Heart right ventricle (tissue), 16 donors: ENCODE results near the gene RCAN3. TPM values are rescaled to one million over a fixed set of nuclear protein-coding genes. Genes with fewer than 3 reads are reported as not detected.

Experiments used
- ATAC-seq, 8 donors: fragments of 200-7000 bp; cut with Tn5 transposase; one replicate each; pipeline ENCODE4 v1.9.1; 2020; ENCODE audit warnings: mild to moderate bottlenecking in 8 of 8, moderate library complexity in 8 of 8, moderate number of reproducible peaks in 1 of 8
- DNase-seq, 2 donors: peaks; one replicate each; pipeline ENCODE4 v3.0.0-alpha.2; 2020
- H3K27ac ChIP-seq, 10 donors: fragments of 200-600 bp; sonication (generic) in 2 of 10; one replicate each; pipeline versions ENCODE4 v1.5.0 to v1.8.0; 2020 to 2022; ENCODE audit warnings: mild to moderate bottlenecking in 3 of 10
- H3K27me3 ChIP-seq, 7 donors: fragments of 200-600 bp; one replicate each; pipeline ENCODE4 v1.8.0; 2021 to 2022; ENCODE audit warnings: mild to moderate bottlenecking in 2 of 7
- H3K36me3 ChIP-seq, 9 donors: fragments of 200-600 bp; sonication (generic) in 1 of 9; one replicate each; pipeline versions ENCODE4 v1.5.0 to v1.8.0; 2020 to 2022; ENCODE audit warnings: mild to moderate bottlenecking in 2 of 9
- H3K4me1 ChIP-seq, 9 donors: fragments of 200-600 bp; sonication (generic) in 1 of 9; one replicate each; pipeline versions ENCODE4 v1.5.0 to v1.8.0; 2020 to 2022; ENCODE audit warnings: mild to moderate bottlenecking in 4 of 9
- H3K4me3 ChIP-seq, 10 donors: fragments of 200-600 bp; sonication (generic) in 2 of 10; one replicate each; pipeline versions ENCODE4 v1.5.0 to v1.8.0; 2020 to 2022; ENCODE audit warnings: mild to moderate bottlenecking in 7 of 10, moderate library complexity in 2 of 10
- H3K9me3 ChIP-seq, 11 donors: fragments of 200-600 bp in 10 of 11; sonication (generic) in 2 of 11; one replicate each; pipeline versions ENCODE4 v1.5.0 to v1.8.0; 2013 to 2022; ENCODE audit warnings: mild to moderate bottlenecking in 2 of 11, control low read depth in 1 of 11, moderate library complexity in 1 of 11
- CTCF ChIP-seq, 9 donors: fragments of 200-600 bp; sonication (generic) in 2 of 9; IDR thresholded peaks; one replicate each; pipeline versions ENCODE4 v1.5.0 to v1.8.0; 2021 to 2022; ENCODE audit warnings: antibody characterized with exemption in 9 of 9, mild to moderate bottlenecking in 5 of 9, moderate library complexity in 1 of 9
- WGBS, 2 donors: extraction: QIAGEN DNeasy Blood & Tissue Kit; methylation state at CpG; one replicate each; pipeline ENCODE4 v1.1.7; 2013; ENCODE audit warnings: inconsistent platforms in 1 of 2; 5-methylcytosine and 5-hydroxymethylcytosine counted together
- intact Hi-C, 10 donors: fragments of 100-400 bp; cut with DNase I; formaldehyde crosslinking; loops; one replicate each; pipeline versions ENCODE4 v1.11.1 to v1.14.2; 2022
- polyA plus RNA-seq, 2 donors: library from polyadenylated mRNA; stranded (reverse); fragments of 200-250 nt; gene quantifications; one replicate each; pipeline ENCODE4 v1.2.3, GENCODE V29; 2013
- total RNA-seq, 10 donors: library from RNA; stranded (reverse); fragmentation: NEBNext Ultra II Directional in 3 of 10; extraction: Animal tissue kit (Norgen Biotek cat#: 25700) in 3 of 10; gene quantifications; one replicate each; pipeline versions ENCODE4 v1.2.1 to v1.2.4, GENCODE V29; 2021 to 2023
- donor health status: Arrhythmogenic right ventricular cardiomyopathy.
- donor health status: ischemic (EF 13 %, LVEDD 7.1; RV severe dilation, severe dysfunction).
- donor health status: healthy with polysubstance abuse.
- donor health status: DM: no; HTN: yes; CAD: no.
- donor health status: DM: no; HTN: no; CAD: no.
- donor health status: ischemic (EF 25% LVEDD 6.9; RV normal size, moderate dysfunction).
- donor health status: ischemic (EF 25% LVEDD 5.7; RV mildly dilated, moderate dysfunction).
- donor health status: healthy.
- donor health status: DM: yes; HTN: yes; CAD: no.
- donor health status: Ischemic cardiomyopathy.
- donor health status: ischemic (EF 35%, LVEDD 5.7; RV mildly dilated, moderate dysfunction).
- donor health status: nonischemic (EF 11% LVEDD 7.7; RV severe dilation, severe dysfunction).
- donor health status: DM: yes; HTN: yes; CAD: no.
- donor health status: PGD.
- donor health status: ischemic (EF 29% LVEDD 5.4; RV normal size, mild dysfunction).
- donor health status: nonischemic (EF 23%, LVEDD 6.1; RV moderate dilation, normal function).

RCAN3 gene
- total and polyA plus RNA-seq, 12 donors, result 2.3 to 7.9 (median 5.5) TPM

- H3K27me3 ChIP-seq, result no peaks in the 10 kb centered on the region
- intact Hi-C loops, result loop anchor here in 1 of 10 donors (5.0 kb wide), 1 partner anchor 687 kb away; no protein-coding TSS in a partner anchor
Observed at GRCh38 chr1:24465099-24465498, 37.5 kb upstream of the RCAN3 start.

GRCh38 chr1:24465638-24466037 lies 37.0 kb upstream of the RCAN3 start:
- ATAC-seq (no peak), DNase-seq (no peak)
- H3K27ac ChIP-seq, result no peak overlapping the region
- no peak for TF ChIP-seq CTCF (IDR thresholded peaks at IDR 0.05)
- 93 to 100% methylated on average over 2 of the region's 2 CpGs for WGBS, 2 donors
- H3K9me3 ChIP-seq, result peaks cover 0 to 14% (median 0%) of the 10 kb centered on the region in 11 donors
- H3K27me3 ChIP-seq, result no peaks in the 10 kb centered on the region
- H3K36me3 ChIP-seq, result peaks cover 0 to 64% (median 3%) of the 10 kb centered on the region in 9 donors
- no peak overlapping the region for H3K4me3 ChIP-seq
- no peaks in the 10 kb centered on the region for H3K4me1 ChIP-seq
- intact Hi-C loops, result loop anchor here in 1 of 10 donors (5.0 kb wide), 1 partner anchor 687 kb away; no protein-coding TSS in a partner anchor

More at GRCh38 chr1:24465099-24465498, 37.5 kb upstream of the RCAN3 start:
- Histone ChIP-seq H3K9me3 (peaks cover 0 to 12% (median 0%) of the 10 kb centered on the region in 11 donors), H3K27ac (no peak overlapping the region), H3K4me3 (no peak overlapping the region), H3K4me1 (no peaks in the 10 kb centered on the region), H3K36me3 (peaks cover 0 to 69% (median 5%) of the 10 kb centered on the region in 9 donors)
- TF ChIP-seq CTCF (IDR thresholded peaks at IDR 0.05), result no peak
- whole genome bisulfite sequencing, 2 donors, result 72 to 80% methylated on average over 4 of the region's 4 CpGs
- DNase-seq, result no peak
- ATAC-seq, result no peak

- intact Hi-C loops, result loop anchor here in 1 of 10 donors (5.0 kb wide), 1 partner anchor 684 kb away; no protein-coding TSS in a partner anchor
- Histone ChIP-seq H3K9me3 (peaks cover 0 to 4% (median 0%) of the 10 kb centered on the region in 11 donors), H3K4me3 (no peak overlapping the region), H3K36me3 (peaks cover 0 to 44% (median 0%) of the 10 kb centered on the region in 9 donors), H3K27ac (no peak overlapping the region), H3K27me3 (no peaks in the 10 kb centered on the region), H3K4me1 (no peaks in the 10 kb centered on the region)
- ATAC-seq (no peak), DNase-seq (no peak)
- WGBS, 2 donors, result 78 to 80% methylated on average over 11 of the region's 11 CpGs
- no peak for TF ChIP-seq CTCF (IDR thresholded peaks at IDR 0.05)
Observed at GRCh38 chr1:24468685-24469316, 33.8 kb upstream of the RCAN3 start.

GRCh38 chr1:24470592-24470991 lies 32.0 kb upstream of the RCAN3 start:
- intact Hi-C loops, result no loop called here
- H3K27me3 ChIP-seq, result no peaks in the 10 kb centered on the region
- H3K9me3 ChIP-seq, result peaks cover 0 to 4% (median 0%) of the 10 kb centered on the region in 11 donors
- peaks cover 0 to 3% (median 0%) of the 10 kb centered on the region in 9 donors for H3K4me1 ChIP-seq
- ATAC-seq (no peak), DNase-seq (no peak)
- H3K27ac ChIP-seq, result no peak overlapping the region
- no peak for TF ChIP-seq CTCF (IDR thresholded peaks at IDR 0.05)
- WGBS, 2 donors, result 94% methylated on average over 2 of the region's 2 CpGs
- peaks cover 0 to 27% (median 0%) of the 10 kb centered on the region in 9 donors for H3K36me3 ChIP-seq
- no peak overlapping the region for H3K4me3 ChIP-seq
